Nephron (organoid): ENCODE results near the gene TMEM51.
A peak's percentile ranks its signal among the peaks of the same experiment; 100 is the strongest.

Experiments used
- H3K27ac Mint-ChIP-seq, 3 experiments: 2 replicates each; pipeline ENCODE4 v1.8.0; 2020; ENCODE audit warnings: mixed read lengths in 3 of 3, mild to moderate bottlenecking in 2 of 3, moderate library complexity in 1 of 3
- H3K27me3 Mint-ChIP-seq: 2 replicates; pipeline ENCODE4 v1.8.0; 2021; ENCODE audit warnings: low read depth, mild to moderate bottlenecking, moderate library complexity, mixed read lengths
- H3K36me3 Mint-ChIP-seq: 2 replicates; pipeline ENCODE4 v1.8.0; 2020; ENCODE audit warnings: low read depth, mixed read lengths
- H3K4me1 Mint-ChIP-seq: 2 replicates; pipeline ENCODE4 v1.8.0; 2020; ENCODE audit warnings: mixed read lengths
- H3K4me3 Mint-ChIP-seq, 3 experiments: 2 replicates each; pipeline ENCODE4 v1.8.0; 2020; ENCODE audit warnings: mild to moderate bottlenecking in 3 of 3, mixed read lengths in 3 of 3, moderate library complexity in 2 of 3
- H3K9me3 Mint-ChIP-seq: 2 replicates; pipeline ENCODE4 v1.8.0; 2020; ENCODE audit warnings: mixed read lengths
- CTCF ChIP-seq, 3 experiments: fragments of 200-600 bp; sonication (generic); IDR thresholded peaks; one replicate each; pipeline ENCODE4 v1.5.0; 2021; ENCODE audit warnings: antibody characterized with exemption in 3 of 3; ENCODE audit not compliant: unreplicated experiment in 3 of 3

TMEM51 gene

DNA sequence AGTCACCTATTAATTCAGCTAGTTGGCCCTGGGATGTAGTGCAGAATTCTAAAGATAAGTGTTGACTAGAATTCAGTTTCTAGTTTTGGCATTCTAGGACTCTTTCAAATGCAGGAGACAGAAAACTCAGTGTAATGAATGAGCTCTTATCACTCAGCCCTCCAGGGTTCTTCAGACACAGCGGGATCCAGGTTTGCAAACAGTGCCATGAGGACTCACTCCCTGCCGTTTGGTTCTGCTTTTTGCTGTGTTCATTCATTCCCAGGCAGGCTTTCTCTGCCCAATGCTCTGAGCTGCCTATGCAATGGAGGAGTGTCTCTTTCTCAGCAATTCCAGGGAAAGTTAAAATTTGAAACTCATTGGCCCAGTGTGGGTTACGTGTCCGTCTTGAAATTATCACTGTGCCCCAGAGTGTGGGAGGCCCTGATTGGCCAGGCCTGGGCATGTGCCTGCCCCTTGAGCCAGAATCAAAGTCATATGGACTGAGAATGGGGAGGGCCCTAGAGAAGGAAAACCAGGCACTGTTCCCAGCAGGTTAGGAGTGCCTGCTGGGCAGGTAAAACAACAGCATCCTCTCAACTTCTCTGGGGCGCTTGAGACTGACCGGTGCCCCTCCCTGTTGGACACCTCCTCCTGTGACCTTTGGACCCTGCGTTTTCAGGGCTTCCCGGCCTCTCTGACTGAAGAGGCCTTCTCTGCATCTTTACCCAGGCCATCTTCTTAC lies 43.4 kb downstream of the TMEM51 start:
- TF ChIP-seq CTCF (IDR thresholded peaks at IDR 0.05; ENCODE audit: unreplicated experiment in 3 of 3): no peak
- H3K36me3 Mint-ChIP-seq: no peaks in the 10 kb centered on the region
- H3K27me3 Mint-ChIP-seq: no peaks in the 10 kb centered on the region
- no peak overlapping the region for H3K4me3 Mint-ChIP-seq
- peak overlapping the region; percentile 25 to 84 (median 72) for H3K27ac Mint-ChIP-seq
- no peaks in the 10 kb centered on the region for H3K9me3 Mint-ChIP-seq
- peaks cover 33% of the 10 kb centered on the region for H3K4me1 Mint-ChIP-seq

DNA sequence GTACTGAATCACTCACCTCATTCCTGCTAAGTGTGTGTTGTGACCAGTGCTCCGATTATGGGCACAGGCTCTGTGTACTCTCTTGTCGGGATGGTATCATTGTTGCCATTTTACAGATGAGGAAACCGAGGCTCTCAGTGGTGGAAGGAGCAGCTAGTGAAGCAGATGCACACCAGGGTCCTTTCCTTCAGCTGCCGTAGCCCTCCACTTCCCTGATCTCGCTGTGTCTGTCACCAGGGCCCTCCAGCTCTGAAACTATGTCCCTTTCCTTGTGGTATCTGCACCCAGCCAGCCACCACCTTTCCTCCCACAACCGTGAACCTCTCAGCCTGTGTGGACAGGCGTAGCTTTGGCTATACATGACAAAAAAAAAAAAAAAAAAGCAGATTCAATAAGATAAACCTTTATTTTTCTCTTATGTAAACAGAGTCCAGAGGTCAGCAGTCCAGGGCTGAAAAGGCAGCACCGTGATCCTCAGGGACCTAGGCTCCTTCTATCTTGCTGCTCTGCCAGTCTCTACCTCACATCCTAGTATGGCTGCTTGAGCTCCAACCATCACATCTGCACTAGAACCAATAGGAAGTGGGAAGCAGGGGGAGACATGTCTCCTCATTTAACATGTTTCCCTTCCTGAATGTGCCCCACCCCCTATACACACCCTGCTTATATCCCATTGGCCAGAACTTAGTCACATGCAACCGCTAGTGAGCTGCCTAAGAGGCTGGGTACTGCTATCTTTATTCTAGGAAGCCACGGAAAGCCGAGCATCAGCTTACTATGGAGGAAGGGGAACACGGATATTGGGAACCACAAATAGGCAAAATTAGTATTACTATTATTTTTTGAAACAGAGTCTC lies 44.3 kb downstream of the TMEM51 start:
- Mint-ChIP-seq H3K4me3 (no peak overlapping the region), H3K36me3 (no peaks in the 10 kb centered on the region), H3K27ac (peak overlapping the region; percentile 25 to 84 (median 72)), H3K9me3 (no peaks in the 10 kb centered on the region), H3K27me3 (no peaks in the 10 kb centered on the region), H3K4me1 (peaks cover 28% of the 10 kb centered on the region)
- no peak for TF ChIP-seq CTCF (IDR thresholded peaks at IDR 0.05; ENCODE audit: unreplicated experiment in 3 of 3)

GRCh38 chr1:15198684-15199083 lies 45.1 kb downstream of the TMEM51 start:
- Mint-ChIP-seq H3K27ac (peak overlapping the region in 1 of 3 experiments; percentile 44), H3K27me3 (no peaks in the 10 kb centered on the region), H3K4me1 (peaks cover 27% of the 10 kb centered on the region), H3K36me3 (no peaks in the 10 kb centered on the region), H3K9me3 (no peaks in the 10 kb centered on the region), H3K4me3 (no peak overlapping the region)
- TF ChIP-seq CTCF (IDR thresholded peaks at IDR 0.05; ENCODE audit: unreplicated experiment in 3 of 3): no peak

DNA sequence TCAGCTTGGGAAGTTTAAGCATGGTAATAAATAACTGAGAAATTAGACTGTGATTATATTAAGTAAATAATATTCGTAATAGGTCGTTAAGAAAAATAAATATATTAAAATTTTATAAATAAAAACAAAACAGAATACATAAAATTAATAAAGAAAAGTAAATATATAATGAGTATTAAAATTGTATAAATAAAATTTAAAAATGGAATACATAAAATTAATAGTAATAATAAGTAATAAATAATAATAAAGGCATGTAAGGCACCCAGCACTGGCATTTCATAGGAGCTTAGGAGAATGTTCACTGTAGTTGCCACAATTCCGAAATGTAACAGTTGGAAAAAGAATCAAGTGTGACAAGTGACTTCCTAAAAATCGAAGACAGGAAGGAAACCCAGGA lies 47.7 kb downstream of the TMEM51 start:
- Mint-ChIP-seq H3K4me3 (no peak overlapping the region), H3K36me3 (no peaks in the 10 kb centered on the region), H3K9me3 (no peaks in the 10 kb centered on the region), H3K27ac (peak overlapping the region; percentile 91 to 97 (median 95)), H3K4me1 (peaks cover 24% of the 10 kb centered on the region), H3K27me3 (no peaks in the 10 kb centered on the region)
- no peak for TF ChIP-seq CTCF (IDR thresholded peaks at IDR 0.05; ENCODE audit: unreplicated experiment in 3 of 3)

GRCh38 chr1:15201849-15202551 lies 48.5 kb downstream of the TMEM51 start:
- H3K36me3 Mint-ChIP-seq: no peaks in the 10 kb centered on the region
- H3K9me3 Mint-ChIP-seq: no peaks in the 10 kb centered on the region
- TF ChIP-seq CTCF (IDR thresholded peaks at IDR 0.05; ENCODE audit: unreplicated experiment in 3 of 3): no peak
- peak overlapping the region in 1 of 3 experiments; percentile 31 for H3K4me3 Mint-ChIP-seq
- peaks cover 3% of the 10 kb centered on the region for H3K27me3 Mint-ChIP-seq
- peak overlapping the region; percentile 24 to 96 (median 95) for H3K27ac Mint-ChIP-seq
- H3K4me1 Mint-ChIP-seq: peaks cover 24% of the 10 kb centered on the region
